SJCRH30 (cell line): Measurements from ENCODE around the gene SLC25A23. TPM values are rescaled to one million over a fixed set of nuclear protein-coding genes. Genes with fewer than 3 reads are reported as not detected.
"Not testable (repeated sequence)": the region's sequence is repeated elsewhere in the genome, so short reads cannot be mapped to it uniquely, and the experiment has no call there.

Experiments used
- DNase-seq, 2 experiments: peaks; one replicate each; pipeline ENCODE4 v3.0.0-alpha.2; 2015 to 2020
- H3K27ac ChIP-seq: fragments of 250-450 bp; sonication (Bioruptor Pico); 2 replicates; pipeline ENCODE4 v1.5.1; 2020; ENCODE audit warnings: mild to moderate bottlenecking, moderate library complexity
- H3K27me3 ChIP-seq: fragments of 250-450 bp; sonication (Bioruptor Pico); 2 replicates; pipeline ENCODE4 v1.5.1; 2020; ENCODE audit warnings: mild to moderate bottlenecking, moderate library complexity
- H3K36me3 ChIP-seq: fragments of 250-450 bp; sonication (Bioruptor Pico); 2 replicates; pipeline ENCODE4 v1.5.1; 2020; ENCODE audit warnings: mild to moderate bottlenecking, moderate library complexity
- H3K4me1 ChIP-seq: fragments of 250-450 bp; sonication (Bioruptor Pico); 2 replicates; pipeline ENCODE4 v1.5.1; 2020; ENCODE audit warnings: mild to moderate bottlenecking, moderate library complexity
- H3K4me3 ChIP-seq: fragments of 250-450 bp; sonication (Bioruptor Pico); 2 replicates; pipeline ENCODE4 v1.5.1; 2020; ENCODE audit warnings: mild to moderate bottlenecking, moderate library complexity
- H3K9me3 ChIP-seq: fragments of 250-450 bp; sonication (Bioruptor Pico); replicated peaks from 2 replicates; pipeline ENCODE4 v1.5.1; 2020; ENCODE audit warnings: mild to moderate bottlenecking, moderate library complexity
- total RNA-seq: library from RNA; depleted of rRNA; stranded (reverse); fragments of >200 nt; shearing (Covaris generic); gene quantifications from 2 replicates; pipeline ENCODE4 v1.2.3, GENCODE V29; 2014

Gene SLC25A23
- total RNA-seq, 1 experiment from 2014 or later = 9.6 TPM

DNA sequence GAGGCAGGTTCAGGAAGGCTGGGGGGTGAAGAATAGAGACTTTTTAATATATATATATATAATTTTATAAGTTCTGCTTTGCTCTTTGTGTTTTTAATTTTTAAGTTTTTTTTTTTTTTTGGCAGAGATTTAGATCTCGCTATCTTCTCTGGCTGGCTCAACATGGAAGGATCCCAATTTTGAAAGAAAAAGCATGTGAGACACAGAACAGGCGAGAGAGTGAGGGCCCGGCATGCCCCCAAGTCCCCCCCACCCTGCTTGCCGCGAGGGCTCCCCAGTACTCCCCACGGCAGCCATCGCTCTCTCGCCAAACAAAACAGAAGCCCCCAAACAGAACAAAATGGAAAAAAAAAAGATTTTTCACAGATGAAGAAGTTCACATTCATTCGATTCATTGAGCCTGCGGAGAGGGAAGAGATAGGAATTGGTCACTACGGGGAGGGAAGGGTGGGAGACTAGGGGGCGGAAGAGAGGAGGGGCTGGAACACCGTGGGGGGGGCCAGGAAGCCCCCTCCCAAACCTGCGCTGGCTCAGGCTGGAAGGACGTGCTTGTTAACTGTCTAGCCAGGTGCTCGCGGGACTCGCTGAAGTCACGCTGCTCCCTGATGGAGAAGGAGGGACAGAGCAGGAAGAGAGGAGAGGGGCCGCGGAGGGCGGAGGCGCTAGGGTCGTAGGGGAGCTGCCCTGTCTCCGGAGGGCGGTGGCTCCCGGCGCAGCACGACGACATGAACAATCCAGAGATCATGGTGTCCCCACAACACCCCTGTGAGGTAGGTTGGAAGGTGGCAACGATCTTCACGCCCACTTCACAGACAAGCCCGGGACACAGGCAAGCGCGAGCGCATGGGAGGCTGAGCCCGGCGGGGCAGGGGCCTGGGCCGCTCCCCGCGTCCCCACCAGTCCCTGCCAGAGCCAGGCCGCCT, 45.6 kb downstream of the SLC25A23 start:
- Histone ChIP-seq H3K36me3 (peaks cover 48% of the 10 kb centered on the region), H3K9me3 (no peaks in the 10 kb centered on the region), H3K27ac (no peak overlapping the region), H3K27me3 (no peaks in the 10 kb centered on the region), H3K4me1 (no peaks in the 10 kb centered on the region), H3K4me3 (no peak overlapping the region)
- DNase-seq = no peak

DNA sequence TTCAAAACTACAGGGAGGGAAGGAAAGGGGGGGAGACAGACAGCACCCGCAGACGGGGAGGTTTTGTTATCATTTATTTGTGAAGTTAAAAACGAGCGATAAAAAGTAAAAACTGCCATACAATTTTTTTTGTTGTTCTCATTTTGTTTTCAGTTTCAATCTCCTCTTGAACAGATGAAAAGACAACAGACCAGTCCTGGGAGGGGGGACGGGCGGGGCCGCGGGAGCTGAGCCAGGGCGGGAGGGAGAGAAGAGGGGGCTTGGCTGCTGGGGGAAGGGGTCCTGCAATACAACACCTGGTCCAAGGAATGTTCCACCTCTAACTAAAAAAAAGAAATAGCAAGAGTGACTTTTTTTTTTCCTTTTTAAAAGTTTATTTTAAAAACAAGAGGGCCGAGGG, 46.3 kb downstream of the SLC25A23 start:
- Histone ChIP-seq H3K36me3 (peaks cover 41% of the 10 kb centered on the region), H3K9me3 (no peaks in the 10 kb centered on the region), H3K27ac (no peak overlapping the region), H3K27me3 (no peaks in the 10 kb centered on the region), H3K4me3 (no peak overlapping the region), H3K4me1 (no peaks in the 10 kb centered on the region)
- no peak for DNase-seq

- Histone ChIP-seq H3K36me3 (peaks cover 34% of the 10 kb centered on the region), H3K4me3 (no peak overlapping the region), H3K27me3 (no peaks in the 10 kb centered on the region), H3K9me3 (no peaks in the 10 kb centered on the region), H3K27ac (no peak overlapping the region), H3K4me1 (no peaks in the 10 kb centered on the region)
- peak in 1 of 2 experiments; percentile 42 for DNase-seq
Observed at GRCh38 chr19:6412447-6413091, 47.0 kb downstream of the SLC25A23 start.

GRCh38 chr19:6412061-6412446, 47.5 kb downstream of the SLC25A23 start:
- no peaks in the 10 kb centered on the region for H3K9me3 ChIP-seq
- H3K27me3 ChIP-seq = no peaks in the 10 kb centered on the region
- H3K4me1 ChIP-seq = no peaks in the 10 kb centered on the region
- no peak overlapping the region for H3K4me3 ChIP-seq
- DNase-seq = no peak
- H3K36me3 ChIP-seq = peaks cover 29% of the 10 kb centered on the region
- no peak overlapping the region for H3K27ac ChIP-seq

GRCh38 chr19:6409346-6409745, 50.2 kb downstream of the SLC25A23 start:
- no peaks in the 10 kb centered on the region for H3K9me3 ChIP-seq
- H3K4me3 ChIP-seq = no peak overlapping the region
- DNase-seq = no peak
- H3K4me1 ChIP-seq = no peaks in the 10 kb centered on the region
- no peak overlapping the region for H3K27ac ChIP-seq
- peaks cover 7% of the 10 kb centered on the region for H3K36me3 ChIP-seq
- H3K27me3 ChIP-seq = no peaks in the 10 kb centered on the region

DNA sequence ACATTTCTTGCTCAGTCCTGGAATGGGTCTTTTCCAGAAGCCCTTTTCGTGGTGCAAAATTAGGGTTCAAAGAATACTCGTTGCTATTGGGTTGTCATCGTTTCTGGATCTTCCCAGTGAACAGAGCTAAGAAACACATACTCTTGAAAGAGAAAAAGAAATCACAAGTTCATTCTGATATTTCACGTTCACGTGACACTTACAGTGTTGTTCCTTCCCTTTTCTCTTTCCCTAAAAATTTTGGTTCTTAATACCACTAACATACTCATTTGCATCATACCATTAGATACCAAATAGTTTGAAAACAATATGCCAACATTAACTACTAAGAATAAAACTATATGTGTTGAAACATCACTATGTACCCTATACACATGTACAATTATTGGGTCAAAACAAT, 53.2 kb downstream of the SLC25A23 start:
- Histone ChIP-seq H3K36me3 (no peaks in the 10 kb centered on the region), H3K9me3 (no peaks in the 10 kb centered on the region), H3K4me3 (no peak overlapping the region), H3K4me1 (no peaks in the 10 kb centered on the region), H3K27me3 (no peaks in the 10 kb centered on the region), H3K27ac (no peak overlapping the region)
- DNase-seq = no peak

GRCh38 chr19:6402837-6403608, 56.6 kb downstream of the SLC25A23 start:
- no peak overlapping the region for H3K27ac ChIP-seq

GRCh38 chr19:6402058-6402457, 57.5 kb downstream of the SLC25A23 start:
- Histone ChIP-seq H3K4me3 (no peak overlapping the region), H3K27ac (no peak overlapping the region), H3K36me3 (no peaks in the 10 kb centered on the region), H3K4me1 (no peaks in the 10 kb centered on the region), H3K27me3 (no peaks in the 10 kb centered on the region), H3K9me3 (no peaks in the 10 kb centered on the region)
- no peak for DNase-seq

More at GRCh38 chr19:6402837-6403608, 56.6 kb downstream of the SLC25A23 start:
- no peaks in the 10 kb centered on the region for H3K36me3 ChIP-seq
- no peaks in the 10 kb centered on the region for H3K4me1 ChIP-seq
- H3K27me3 ChIP-seq = no peaks in the 10 kb centered on the region
- H3K9me3 ChIP-seq = no peaks in the 10 kb centered on the region
- peak in 1 of 2 experiments; percentile 26 for DNase-seq
- no peak overlapping the region for H3K4me3 ChIP-seq

DNA sequence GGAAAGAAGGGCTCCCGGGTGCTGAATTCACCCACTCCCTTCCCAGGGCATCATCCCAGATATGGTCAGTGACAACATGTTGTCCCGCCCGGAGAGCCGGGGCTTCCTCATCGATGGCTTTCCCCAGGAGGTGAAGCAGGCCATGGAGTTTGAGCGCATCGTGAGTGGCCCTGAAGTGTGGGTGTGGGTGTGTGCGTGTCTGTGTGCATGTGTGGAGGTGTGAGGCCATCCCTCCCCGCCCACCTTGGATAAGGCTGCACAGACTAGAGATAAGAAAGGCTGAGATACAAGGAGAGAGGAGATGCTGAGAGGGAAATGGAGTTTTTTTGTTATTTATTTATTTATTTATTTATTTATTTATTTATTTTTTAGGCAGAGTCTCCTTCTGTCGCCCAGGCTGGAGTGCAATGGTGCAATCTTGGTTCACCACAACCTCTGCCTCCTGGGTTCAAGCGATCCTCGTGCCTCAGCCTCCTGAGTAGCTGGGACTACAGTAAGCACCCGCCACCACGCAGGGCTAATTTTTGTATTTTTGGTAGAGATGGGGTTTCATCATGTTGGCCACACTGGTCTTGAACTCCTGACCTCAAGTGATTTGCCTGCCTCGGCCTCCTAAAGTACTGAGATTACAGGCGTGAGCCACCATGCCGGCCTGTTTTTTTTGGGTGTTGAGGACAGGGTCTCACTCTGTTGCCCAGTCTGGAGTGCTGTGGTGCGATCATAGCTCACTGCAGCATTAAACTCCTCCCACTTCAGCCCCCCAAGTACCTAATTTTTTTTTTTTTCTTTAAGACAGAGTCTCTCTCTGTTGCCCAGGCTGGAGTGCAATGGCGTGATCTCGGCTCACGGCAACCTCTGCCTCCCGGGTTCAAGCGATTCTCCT, 59.3 kb downstream of the SLC25A23 start:
- not testable (repeated sequence) for DNase-seq, H3K27me3 ChIP-seq, H3K4me1 ChIP-seq, H3K9me3 ChIP-seq, H3K4me3 ChIP-seq, H3K27ac ChIP-seq, H3K36me3 ChIP-seq

DNA sequence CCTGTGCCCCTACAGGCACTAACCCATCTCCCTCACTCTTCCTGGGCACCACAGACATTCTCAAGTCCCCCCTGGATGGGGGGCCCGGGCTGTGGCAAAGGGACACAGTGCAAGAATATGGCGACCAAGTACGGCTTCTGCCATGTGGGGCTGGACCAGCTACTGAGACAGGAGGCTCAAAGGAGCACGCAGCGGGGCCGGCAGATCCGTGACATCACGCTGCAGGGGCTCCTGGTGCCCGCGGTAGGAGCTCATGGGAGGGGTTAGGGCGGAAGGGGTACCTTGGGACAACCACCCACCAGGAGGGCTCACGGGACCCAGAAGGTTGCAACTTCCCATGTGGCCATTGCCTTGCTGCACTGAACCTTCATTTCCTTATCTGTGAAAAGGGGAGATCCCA, 63.3 kb downstream of the SLC25A23 start:
- Histone ChIP-seq H3K4me3 (no peak overlapping the region), H3K9me3 (no peaks in the 10 kb centered on the region), H3K4me1 (no peaks in the 10 kb centered on the region), H3K27me3 (no peaks in the 10 kb centered on the region), H3K27ac (no peak overlapping the region), H3K36me3 (no peaks in the 10 kb centered on the region)
- DNase-seq = no peak

- Histone ChIP-seq H3K9me3 (no peaks in the 10 kb centered on the region), H3K4me3 (no peak overlapping the region), H3K27ac (no peak overlapping the region), H3K27me3 (no peaks in the 10 kb centered on the region), H3K36me3 (peaks cover 5% of the 10 kb centered on the region), H3K4me1 (no peaks in the 10 kb centered on the region)
- DNase-seq = no peak
Observed at GRCh38 chr19:6394831-6395230, 64.8 kb downstream of the SLC25A23 start.

DNA sequence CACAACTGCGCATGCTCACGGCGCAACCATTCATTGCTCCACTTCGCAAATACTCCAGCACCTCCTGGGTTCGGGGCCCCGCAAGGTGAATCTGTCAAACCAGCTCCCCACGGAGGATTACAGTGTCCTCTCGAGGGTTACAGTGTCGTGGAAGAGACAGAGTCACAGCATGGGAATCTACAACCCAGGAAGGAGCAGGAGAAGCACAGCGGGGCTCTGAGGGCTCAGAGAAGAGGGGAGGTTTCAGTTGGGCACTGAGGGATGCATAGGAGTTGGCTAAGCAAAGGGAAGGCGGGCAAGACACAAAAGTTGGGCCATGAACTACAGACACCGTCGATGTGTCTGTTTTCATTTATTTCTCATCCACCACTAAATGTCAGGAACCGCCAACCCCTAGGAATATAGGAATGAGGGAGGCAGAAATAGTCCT, 65.6 kb downstream of the SLC25A23 start:
- Histone ChIP-seq H3K9me3 (no peaks in the 10 kb centered on the region), H3K36me3 (peaks cover 11% of the 10 kb centered on the region), H3K4me1 (no peaks in the 10 kb centered on the region), H3K27me3 (no peaks in the 10 kb centered on the region), H3K27ac (peak overlapping the region; percentile 45), H3K4me3 (peak overlapping the region; percentile 69)
- DNase-seq = no peak

- peak within 1 kb of the TSS; percentile 69 for H3K4me3 ChIP-seq
- H3K9me3 ChIP-seq = no peaks in the 10 kb centered on the region
- H3K27me3 ChIP-seq = no peaks in the 10 kb centered on the region
- peaks cover 17% of the 10 kb centered on the region for H3K36me3 ChIP-seq
- peak; percentile 95 to 97 for DNase-seq
- H3K4me1 ChIP-seq = no peaks in the 10 kb centered on the region
- H3K27ac ChIP-seq = peak within 1 kb of the TSS; percentile 45
Observed at GRCh38 chr19:6393074-6393982, 66.3 kb downstream of the SLC25A23 start, which contains the start of gene GTF2F1. Gene GTF2F1 (minus strand): TSS chr19:6393164. CDS start chr19:6392995, 169 bp downstream.
